Subcutaneous adipose tissue (tissue), 4 donors: ENCODE data around the gene REXO2. TPM values are rescaled to one million over a fixed set of nuclear protein-coding genes. Genes with fewer than 3 reads are reported as not detected.

Experiments
- CTCF ChIP-seq: fragments of 450-650 bp; IDR thresholded peaks from one replicate; pipeline ENCODE4 v1.5.1; 2016; ENCODE audit warnings: low read depth, mild to moderate bottlenecking, control low read depth, antibody characterized with exemption, moderate library complexity
- total RNA-seq, 4 donors: library from RNA; depleted of rRNA; stranded (reverse); fragments of >200 nt; gene quantifications; one replicate each; pipeline ENCODE4 v1.1.0, GENCODE V29; 2016

The REXO2 gene
- total RNA-seq, 4 donors from 2014 or later = 74.2 to 180 (median 92.0) TPM

GRCh38 chr11:114463999-114464398, 24.7 kb downstream of the REXO2 start:
- TF ChIP-seq CTCF = no peak

- no peak for TF ChIP-seq CTCF
Observed at GRCh38 chr11:114466742-114467141, 27.5 kb downstream of the REXO2 start.

GRCh38 chr11:114472661-114473060, 33.4 kb downstream of the REXO2 start:
- TF ChIP-seq CTCF = no peak

GRCh38 chr11:114478001-114478410, 38.7 kb downstream of the REXO2 start:
- no peak for TF ChIP-seq CTCF

- no peak for TF ChIP-seq CTCF
Observed at GRCh38 chr11:114478768-114479167, 39.5 kb downstream of the REXO2 start.

GRCh38 chr11:114479331-114479730, 40.1 kb downstream of the REXO2 start:
- TF ChIP-seq CTCF = no peak

- no peak for TF ChIP-seq CTCF
Observed at GRCh38 chr11:114482114-114482513, 42.8 kb downstream of the REXO2 start.
